GM18502 (cell line): ENCODE measurements around the gene ESRRB.

Experiments used
- ATAC-seq: cut with Tn5 transposase; IDR thresholded peaks from one replicate; pipeline ENCODE4 v1.9.1; 2021; ENCODE audit warnings: mild to moderate bottlenecking; ENCODE audit not compliant: unreplicated experiment, poor library complexity

Gene ESRRB

DNA sequence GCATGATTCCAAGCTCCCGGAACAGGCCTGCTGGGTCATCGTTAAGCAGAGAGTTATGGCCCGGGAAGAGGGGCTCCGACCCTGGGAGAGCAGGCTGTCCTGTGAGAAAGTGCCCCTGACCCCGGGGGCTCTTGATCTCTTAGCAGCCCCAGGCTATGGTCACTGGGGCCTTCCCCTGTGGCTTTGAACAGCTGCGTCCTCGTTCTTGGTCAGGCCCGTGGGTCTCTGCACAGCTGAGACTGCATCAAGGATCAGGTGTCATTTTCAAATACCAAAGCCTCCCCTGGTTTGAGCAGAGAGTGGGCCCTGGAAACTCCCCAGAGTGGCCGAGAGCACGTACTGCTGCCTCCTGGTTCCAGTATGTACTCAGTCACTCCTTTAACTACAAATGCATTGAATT lies 114.8 kb downstream of the ESRRB start:
- ATAC-seq, result no peak

DNA sequence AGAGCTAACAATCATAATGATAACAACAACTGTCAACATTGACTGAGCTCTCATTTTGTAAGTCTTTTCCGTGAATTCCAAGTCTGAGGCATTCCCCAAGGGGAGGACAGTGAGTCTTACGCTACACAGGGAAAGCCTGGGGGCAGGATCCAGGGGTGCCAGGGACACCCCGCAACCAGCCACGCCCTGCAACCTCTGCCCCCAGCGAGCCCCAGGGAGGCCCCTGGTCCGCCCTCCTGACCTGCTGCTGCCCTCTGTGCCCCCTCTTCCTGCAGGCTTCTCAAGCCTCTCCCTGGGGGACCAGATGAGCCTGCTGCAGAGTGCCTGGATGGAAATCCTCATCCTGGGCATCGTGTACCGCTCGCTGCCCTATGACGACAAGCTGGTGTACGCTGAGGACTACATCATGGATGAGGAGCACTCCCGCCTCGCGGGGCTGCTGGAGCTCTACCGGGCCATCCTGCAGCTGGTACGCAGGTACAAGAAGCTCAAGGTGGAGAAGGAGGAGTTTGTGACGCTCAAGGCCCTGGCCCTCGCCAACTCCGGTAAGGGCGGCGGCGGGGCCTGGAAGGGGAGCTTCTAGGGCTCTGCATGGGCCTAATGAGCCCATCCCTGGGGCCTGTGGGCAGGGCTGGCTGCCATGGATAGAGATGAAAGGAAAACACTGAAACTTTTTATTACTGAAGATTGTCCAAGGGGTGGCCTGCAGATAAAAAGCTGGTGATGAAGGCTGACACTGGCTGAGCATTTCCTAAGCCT lies 115.4 kb downstream of the ESRRB start:
- ATAC-seq, result no peak

DNA sequence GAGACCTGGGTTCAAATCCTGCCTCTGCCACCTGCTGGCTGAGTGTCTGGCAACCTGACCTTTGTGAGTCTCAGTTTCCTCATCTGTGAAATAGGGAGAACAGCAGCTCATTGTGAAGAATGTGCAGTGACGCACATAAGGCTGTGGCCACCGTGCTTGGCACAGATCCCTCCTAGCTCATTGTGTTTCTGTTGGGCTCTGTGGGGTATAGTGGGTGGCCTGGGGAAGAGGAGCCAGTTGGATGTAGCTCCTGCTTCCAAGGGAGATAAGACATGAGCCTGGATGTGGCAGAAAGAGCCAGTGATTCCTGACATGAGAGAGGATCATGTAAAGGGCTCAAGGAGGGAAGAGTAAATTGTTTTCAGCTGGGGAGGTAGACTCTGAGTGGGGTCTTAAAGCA lies 120.0 kb downstream of the ESRRB start:
- ATAC-seq, result no peak

DNA sequence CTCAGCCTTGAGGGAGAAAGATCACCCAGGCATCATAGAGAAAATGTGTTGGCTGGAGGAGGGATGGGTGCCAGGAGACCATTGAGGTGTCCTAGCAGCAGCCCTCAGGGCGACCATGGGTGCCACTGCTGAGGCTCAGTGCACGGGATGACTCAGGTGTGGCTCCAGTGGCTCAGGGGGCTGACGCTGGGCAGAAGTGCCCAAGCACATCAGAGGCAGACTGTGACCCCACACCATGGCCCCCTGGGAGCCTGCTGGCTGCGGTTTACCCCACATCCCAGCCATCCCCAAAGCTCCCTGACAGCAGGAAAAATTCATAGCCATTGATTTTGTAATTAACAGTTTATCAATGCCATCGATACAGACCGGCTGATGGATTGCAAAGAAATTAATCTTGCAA lies 120.7 kb downstream of the ESRRB start:
- ATAC-seq, result no peak

DNA sequence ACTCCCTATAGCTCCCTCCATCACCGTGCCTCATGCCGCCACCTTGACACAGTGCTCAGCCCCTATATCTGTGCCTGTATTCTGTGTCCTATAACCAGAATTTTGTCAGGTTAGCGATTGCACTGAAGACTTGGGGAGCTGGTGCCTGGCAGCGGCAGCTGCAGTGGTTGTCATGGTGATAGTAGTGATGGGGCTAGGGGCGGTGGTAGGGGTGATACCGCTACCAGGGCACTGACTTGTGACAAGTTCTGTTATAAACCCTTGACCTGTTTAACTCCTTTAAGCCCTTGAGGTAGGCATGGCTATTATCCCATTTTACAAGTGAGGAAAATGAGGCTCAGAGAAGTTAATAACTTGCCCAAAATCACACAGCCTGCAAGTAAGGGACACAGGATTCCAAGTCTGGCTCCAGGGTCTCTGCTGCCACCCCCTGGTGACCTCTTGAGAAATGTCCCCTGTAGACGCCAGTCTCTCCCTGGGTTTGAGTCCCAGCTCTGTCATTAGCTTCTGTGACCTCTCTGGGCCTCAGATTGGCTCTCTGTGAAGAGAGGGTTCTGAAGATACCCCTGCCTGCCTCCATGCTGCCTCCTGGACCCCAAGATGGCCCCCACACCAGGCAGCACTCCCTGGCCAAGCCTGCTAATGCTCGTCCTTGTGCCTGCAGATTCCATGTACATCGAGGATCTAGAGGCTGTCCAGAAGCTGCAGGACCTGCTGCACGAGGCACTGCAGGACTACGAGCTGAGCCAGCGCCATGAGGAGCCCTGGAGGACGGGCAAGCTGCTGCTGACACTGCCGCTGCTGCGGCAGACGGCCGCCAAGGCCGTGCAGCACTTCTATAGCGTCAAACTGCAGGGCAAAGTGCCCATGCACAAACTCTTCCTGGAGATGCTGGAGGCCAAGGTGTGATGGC lies 121.9 kb downstream of the ESRRB start:
- no peak for ATAC-seq

DNA sequence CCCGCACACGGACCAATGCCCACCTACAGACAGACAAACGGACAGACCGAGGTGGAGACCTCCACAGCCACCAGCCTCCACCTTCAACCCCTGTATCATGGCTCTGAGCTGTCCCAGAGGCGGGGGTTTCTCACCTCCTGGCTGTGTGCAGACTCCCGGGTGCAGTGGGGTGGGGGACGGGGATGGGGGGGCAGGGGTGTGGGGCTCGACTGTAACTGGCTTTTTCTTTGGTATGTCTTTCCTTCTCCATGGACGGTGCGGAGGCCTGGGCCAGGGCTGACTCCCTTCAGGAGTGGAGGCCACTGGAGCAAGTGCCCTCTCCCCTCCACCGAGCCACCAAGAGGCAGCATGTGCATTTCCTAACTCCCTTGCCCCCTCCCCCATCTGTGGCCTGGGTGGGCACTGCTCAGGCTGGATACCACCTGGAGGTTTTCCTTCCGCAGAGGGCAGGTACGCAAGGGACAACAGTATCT lies 122.6 kb downstream of the ESRRB start:
- no peak for ATAC-seq

DNA sequence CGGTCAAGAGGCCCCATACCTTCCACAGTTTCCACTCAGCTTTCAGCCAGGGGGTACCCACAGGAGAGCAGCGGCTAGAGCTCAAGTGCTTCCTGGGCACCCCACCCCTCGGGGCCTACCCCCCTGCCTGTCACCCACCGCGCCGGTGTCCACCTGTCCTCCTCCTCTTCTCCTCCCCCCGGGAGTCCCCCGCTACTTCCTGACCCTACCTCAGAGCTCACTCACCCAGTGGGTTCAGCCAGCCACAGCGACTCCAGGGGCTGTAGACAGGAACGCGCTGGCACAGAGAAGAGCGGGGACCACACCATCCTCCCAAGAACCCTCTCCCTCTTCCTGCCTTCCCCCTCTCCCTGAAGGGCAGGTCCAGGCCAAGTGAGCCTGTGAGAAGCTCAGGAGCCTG lies 123.0 kb downstream of the ESRRB start:
- no peak for ATAC-seq

DNA sequence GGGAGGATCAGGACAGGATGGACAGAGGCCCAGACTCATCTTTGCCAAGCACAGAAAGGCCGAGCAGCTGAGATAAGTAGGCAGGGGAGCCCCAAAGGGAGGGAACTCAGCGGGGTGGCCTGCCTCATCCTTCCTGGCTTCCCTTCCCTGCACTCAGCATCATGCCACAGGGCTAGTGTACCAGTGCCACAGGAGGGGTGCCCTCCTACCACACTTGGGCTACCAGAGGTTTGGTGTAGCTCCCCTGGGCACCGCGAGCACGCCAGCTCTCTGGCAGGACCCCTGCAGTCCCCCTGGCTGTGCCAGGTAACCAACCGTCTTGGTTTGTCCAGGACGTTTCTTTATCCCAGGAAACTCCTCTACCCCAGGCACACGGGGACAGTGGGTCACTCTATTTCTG lies 123.5 kb downstream of the ESRRB start:
- no peak for ATAC-seq

DNA sequence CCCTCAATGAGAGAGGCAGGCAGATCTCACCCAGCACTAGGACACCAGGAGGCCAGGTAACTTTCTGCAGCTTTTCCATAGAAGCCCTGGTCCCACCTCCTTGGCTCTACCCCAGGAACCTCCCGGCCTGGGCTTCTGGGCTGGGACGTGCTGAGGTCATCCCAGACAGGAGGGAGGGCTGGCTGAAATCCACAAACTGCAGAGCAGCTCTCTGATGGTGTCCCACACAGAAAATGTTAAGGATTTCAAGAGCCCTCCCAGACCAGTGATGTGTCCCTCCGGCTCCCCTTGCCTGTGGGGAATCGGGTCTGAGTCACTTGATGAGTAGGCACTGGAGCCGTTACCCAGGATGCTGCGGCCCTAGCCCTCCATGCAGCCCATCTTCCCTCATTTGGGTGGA lies 124.1 kb downstream of the ESRRB start:
- no peak for ATAC-seq

DNA sequence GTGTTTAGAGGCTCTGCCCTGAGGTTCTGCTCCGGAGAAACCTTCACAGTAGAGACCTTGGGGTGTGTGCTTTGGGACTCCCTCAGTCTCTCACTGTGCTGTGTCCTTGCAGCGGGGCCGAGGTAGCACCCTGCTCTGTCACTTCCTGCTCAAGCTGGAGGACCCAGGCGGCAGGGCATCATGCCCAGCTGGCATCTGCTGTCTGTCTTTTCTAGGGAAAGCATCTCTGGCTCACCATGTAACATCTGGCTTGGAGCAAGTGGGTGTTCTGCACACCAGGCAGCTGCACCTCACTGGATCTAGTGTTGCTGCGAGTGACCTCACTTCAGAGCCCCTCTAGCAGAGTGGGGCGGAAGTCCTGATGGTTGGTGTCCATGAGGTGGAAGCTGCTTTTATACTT lies 124.5 kb downstream of the ESRRB start:
- ATAC-seq, result no peak

DNA sequence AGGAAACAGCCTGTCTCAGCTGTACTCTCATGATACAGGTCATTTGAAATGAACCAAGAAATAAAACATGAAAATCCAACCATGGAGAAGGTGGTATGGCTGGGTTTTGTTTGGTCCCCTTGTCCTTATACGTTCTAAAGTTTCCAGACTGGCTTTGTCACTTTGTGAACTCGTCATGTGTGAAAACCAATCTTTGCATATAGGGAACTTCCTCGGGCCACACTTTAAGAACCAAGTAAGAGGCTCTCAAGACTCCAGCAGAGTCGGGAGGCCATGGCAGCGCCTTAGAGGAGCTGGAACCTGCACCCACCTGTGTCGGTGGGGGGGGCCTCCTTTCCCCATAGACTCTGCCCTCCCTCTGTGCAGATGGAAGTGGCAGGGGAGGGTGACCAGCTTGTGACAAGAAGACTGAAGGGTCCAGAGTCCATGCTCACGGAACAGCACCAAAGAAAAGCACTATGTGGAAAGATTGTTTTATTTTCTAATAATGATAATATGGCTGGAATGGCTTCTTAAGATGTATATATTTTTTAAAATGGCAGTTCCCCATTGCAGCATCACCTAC lies 125.3 kb downstream of the ESRRB start:
- ATAC-seq, result no peak

DNA sequence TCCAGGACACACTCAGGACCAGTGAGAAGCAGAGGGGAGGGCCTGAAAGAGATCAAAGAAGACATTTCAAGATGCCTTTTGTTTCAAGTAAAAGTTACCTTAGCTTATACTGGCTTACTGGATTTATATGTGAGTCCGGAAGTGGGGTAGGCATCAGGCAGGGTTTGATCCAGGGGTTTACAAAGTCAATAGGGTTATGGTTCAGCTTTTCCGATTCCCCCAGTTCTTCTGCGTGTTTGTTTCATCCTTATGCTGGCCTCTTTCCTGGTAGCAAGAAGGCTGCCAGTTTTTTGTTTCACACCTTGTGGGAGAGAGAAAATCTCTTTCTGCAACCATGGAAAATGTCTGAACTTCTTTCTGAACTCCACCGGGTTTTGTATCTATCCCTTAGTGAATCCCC lies 126.3 kb downstream of the ESRRB start:
- no peak for ATAC-seq

DNA sequence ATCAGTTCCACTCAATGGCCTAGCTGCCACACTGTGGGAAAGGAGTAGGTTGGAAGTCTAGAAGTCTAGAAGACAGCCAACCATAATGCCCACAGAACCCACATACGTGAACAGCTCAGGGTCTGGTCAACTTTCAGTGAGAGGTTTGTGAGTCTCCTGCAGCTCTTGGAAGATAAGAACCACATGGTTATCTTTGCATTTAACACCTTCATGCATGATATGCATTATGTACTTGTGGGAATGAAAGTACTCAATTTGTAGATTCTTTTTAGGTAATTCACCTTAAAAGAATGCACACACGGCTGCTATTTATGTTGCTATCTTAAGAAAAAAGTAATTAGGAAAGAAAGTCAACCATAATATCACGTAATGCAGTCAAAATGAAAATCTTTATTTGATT lies 126.7 kb downstream of the ESRRB start:
- no peak for ATAC-seq

DNA sequence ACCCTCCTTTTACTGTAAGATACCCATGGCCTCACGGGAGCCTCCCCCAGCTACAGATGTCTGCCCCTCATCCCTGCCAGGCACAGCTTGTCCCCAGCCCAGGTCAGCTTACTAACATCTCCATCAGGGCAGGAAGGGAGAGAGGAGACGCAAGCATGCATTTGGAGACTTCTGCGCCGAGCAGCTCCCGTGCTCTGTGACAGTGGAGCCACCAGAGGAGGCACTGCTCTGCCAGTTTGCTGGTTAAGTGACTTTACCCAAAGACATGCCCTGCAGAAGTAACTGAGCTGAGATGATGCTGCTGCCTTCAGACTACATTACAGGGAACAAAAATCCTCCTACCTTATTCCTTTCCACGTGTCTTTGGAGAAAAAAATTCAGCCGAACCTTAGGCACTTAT lies 133.4 kb downstream of the ESRRB start:
- ATAC-seq, result no peak

DNA sequence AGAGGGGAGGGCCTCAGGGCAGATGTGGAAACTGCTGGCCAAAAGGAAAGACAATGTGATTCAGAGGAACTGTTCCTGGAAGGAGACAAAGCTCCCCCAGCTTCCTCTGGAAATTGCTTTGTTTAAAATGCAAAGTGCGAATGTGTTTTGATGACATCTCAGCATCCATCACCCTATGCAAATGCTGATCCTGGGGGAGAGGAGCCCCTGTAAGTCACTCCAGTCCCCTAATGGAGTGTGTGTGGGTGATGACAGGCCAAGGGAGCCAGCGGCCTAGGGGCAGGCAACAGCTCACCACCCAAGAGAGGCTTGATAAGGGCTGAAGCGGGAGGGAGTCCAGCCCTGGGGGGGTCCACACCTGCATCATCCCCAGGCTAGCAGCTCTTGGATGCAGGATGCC lies 134.2 kb downstream of the ESRRB start:
- no peak for ATAC-seq

DNA sequence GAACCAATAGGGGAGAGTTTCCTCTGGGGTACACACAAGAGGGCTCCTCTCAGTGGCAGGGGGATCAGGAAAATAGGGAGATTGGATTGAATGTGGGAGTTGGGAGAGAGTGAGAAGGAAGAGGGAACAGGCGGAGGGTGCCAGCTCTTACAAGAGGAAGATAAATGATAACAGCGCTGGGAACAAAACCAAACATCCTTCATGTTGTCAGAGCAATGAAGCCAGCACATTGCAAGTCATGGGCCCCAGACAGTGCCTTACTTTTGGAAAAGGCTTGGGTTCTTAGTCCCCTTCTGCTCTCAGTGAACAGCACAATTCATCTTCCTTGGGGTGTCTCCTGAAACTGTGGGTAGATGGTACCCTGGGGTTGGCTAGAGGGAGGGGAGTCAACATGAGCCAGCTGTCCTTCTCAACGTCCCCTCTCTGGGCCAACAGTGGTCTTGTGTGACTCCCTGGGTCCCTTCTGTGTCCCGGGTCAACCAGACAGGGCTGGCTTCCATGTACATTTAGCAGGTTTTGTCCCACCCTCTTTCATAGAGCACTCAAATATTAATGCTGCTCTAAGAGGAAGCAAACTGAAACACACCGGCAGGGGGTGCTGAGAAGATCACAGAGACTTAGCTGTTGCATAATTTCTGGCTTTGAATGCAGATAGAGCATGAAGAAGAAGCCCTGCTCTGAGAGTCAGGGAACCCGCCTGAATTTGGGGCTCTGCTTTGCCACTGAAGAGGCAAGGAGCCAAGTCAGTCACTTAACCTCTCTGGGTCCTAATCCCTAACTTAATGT lies 138.5 kb downstream of the ESRRB start:
- no peak for ATAC-seq

DNA sequence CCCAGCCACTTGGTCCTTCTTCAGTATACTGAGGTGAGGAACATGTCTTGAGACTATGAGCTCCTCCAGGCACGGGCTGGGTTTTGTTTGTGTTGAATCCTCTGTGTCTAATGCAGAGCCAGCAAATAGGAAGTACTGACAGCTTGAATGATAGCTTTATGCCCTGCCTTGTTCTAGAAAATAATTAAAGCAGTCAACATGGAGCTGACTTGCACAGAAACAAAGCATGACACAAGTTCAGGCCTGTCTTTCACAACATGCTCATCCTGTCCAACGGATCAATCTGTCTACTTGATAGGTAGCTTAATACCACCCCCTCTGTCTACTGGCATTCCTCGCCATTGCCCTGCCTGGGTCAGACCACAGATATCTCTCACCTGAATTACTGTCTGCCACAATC lies 140.9 kb downstream of the ESRRB start:
- ATAC-seq, result no peak

DNA sequence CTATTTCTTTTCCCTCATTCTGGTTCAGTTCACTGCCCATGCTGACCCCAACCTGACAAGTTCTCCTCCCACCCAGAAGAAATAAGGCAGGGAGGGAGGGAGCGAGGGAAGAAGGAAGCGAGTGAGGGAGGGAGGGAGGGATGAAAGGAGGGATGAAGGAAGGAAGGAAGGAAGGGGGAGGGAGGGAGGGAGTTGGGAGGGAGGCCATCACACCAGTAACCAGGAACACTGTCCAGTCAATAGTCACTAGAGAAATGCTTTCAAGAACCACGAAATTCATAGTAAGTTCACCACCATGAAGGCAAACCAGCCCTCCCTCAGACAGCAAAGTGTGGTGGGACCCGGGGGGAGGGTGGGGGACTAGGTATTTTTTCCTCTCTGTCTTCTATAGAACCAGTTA lies 142.4 kb downstream of the ESRRB start:
- ATAC-seq, result no peak

DNA sequence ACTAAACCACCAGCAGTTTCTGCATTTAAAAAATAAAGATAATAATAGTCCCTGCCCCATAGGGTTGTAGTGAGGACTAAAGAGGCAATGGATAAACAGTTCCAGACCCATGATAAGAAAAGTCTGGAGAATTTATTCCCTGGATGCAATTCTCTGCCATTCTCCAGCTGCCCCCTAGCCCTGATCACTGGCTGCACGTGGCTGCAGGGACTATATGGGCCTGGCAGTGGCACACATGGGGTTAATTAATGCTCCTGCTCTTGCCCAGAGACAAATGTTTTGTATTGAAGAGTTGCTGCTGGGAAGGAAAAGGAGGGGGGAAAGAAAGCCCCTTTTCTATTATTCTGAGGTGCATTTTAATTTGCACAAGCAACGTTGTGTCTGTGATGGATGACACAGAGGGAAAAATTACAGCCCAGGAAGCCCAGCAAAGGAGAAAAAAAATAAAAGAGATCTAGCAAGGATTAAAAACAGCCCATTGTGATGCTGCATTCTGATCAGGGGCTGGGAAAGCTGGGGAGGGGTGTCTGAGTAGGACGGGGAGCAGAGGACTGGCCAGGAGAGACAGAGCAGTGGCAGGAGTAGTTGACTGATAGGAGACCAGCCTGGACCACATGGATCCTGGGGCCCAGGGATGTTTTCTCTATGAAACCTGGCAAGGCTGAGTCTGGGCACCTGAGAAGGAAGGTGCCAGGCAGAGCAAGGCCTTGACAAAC lies 149.3 kb downstream of the ESRRB start:
- ATAC-seq, result no peak

DNA sequence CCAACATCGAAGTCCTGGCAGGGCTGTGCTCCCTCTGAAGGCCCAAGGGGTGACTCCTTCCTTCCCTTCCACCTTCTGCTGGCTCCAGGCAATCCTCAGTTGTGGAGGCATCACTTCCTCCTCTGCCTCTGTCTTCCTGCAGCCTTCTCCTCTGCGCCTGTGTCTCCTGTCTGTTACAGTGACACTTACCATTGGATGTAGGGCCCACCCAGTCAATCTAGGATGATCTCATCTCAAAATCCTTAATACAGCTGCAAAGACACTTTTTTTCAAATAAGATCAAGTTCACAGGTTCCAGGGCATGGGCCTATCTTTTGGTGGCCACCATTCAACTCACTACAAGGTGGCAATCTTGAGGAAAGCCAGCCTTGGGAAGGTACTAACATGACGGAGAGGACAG lies 155.1 kb downstream of the ESRRB start:
- no peak for ATAC-seq
